H1 (cell line): ENCODE data around the gene RGS17. TPM values are rescaled to one million over a fixed set of nuclear protein-coding genes. Genes with fewer than 3 reads are reported as not detected.

Experiments
- CBX8 ChIP-seq: fragments of 300-800, 300-1000 bp; sonication (generic); IDR thresholded peaks from 2 replicates; pipeline ENCODE4 v1.7.1; 2016; ENCODE audit warnings: low read depth, low read length, borderline replicate concordance
- RBBP5 ChIP-seq: IDR thresholded peaks from 2 replicates; pipeline ENCODE4 v1.7.1; 2012; ENCODE audit warnings: low read depth, mild to moderate bottlenecking, inconsistent platforms, low read length, moderate library complexity, borderline replicate concordance
- RXRA ChIP-seq: IDR thresholded peaks from 2 replicates; pipeline ENCODE4 v1.6.1; 2011; ENCODE audit warnings: low read depth, mild to moderate bottlenecking, low read length, moderate library complexity; ENCODE audit not compliant: insufficient read depth
- polyA plus RNA-seq, 7 experiments: library from polyadenylated mRNA; depleted of rRNA in 3 of 7; stranded (reverse) in 5 of 7; unstranded in 2 of 7; fragments of >200 nt in 5 of 7; fragments of 200-250 nt in 2 of 7; gene quantifications; 1 replicate in 5 of 7; 2 replicates in 1 of 7; 4 replicates in 1 of 7; pipeline versions ENCODE4 v1.2.1 to v1.2.3, GENCODE V29; 2011 to 2013; ENCODE audit warnings: missing spikeins in 2 of 7, mixed read lengths in 2 of 7
- total RNA-seq: library from RNA; stranded (reverse); fragmentation: NEBNext Ultra II Directional; extraction: Animal tissue kit (Norgen Biotek cat#: 25700); gene quantifications from 2 replicates; pipeline ENCODE4 v1.2.1, GENCODE V29; 2021

RGS17 gene
- total and polyA plus RNA-seq, 2 of the 8 experiments (the other 6 are each of a cell fraction or from before 2014, with no cell fraction given): 2.0 to 12.2 TPM

- TF ChIP-seq CBX8 (no peak), RBBP5 (no peak), RXRA (no peak)
Measured at GRCh38 chr6:153106021-153106420, 25.1 kb downstream of the RGS17 start (continued).
